HG02623 (cell line): Measurements from ENCODE around the gene SPATA12.

Experiments used
- ATAC-seq: cut with Tn5 transposase; IDR thresholded peaks from one replicate; pipeline ENCODE4 v1.9.1; 2021; ENCODE audit warnings: moderate library complexity; ENCODE audit not compliant: unreplicated experiment

Gene SPATA12

DNA sequence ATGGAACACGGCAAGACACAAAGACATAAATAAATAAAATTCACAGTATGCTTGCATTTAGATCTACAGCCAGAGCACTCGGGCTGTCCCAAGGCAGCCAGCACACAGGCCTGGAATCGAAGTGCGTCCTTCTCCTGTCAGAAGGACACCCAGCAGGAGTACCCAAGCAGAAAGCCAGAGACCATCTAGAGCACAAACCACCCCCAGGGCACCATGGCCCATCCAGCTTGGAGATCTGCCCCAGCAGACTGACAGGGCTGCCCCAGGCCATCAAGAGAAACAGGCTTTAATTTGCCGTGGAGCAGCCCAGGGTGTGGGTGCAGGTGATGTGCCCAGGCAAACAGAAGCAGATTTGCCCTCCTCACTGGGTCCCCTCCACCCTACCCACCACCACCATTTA, 7.8 kb upstream of the SPATA12 start:
- no peak for ATAC-seq

DNA sequence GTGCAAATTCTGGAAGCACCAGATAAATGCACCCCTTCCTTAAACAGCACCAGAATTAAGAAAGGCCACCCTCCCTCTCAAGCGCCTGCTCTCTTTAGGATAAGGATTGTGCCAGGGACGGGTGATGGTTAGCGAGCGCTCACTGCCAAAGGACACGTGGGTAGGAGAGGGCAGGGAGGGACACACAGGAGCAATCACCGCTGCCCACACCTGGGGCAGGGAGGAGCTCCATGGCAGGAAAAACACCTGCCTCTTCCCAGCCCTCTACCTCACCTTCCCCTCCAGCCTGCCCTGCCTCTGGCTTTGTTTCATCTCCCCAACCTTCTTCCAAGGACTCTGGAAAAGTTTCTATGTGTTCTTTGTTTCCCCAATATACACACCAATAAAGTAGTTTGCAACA, 7.3 kb upstream of the SPATA12 start:
- no peak for ATAC-seq

DNA sequence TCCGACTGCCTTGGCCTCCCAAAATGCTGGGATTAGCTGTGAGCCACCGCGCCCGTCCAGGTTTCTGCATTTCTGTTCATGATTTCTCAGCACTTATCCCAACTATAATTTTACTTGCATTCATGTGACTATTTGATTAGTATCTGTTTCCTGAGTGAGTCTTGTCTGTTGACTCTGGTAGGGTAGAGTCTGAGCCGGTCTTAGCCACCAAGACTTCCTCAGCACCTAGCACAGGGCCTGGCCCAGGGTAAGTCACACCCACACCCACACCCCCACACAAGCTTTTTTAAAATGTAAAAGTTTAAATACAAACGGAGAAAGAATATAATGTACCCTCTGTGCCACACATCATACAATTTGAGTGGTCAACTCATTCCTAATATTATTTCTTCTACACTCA, 3.1 kb upstream of the SPATA12 start:
- ATAC-seq, result no peak

DNA sequence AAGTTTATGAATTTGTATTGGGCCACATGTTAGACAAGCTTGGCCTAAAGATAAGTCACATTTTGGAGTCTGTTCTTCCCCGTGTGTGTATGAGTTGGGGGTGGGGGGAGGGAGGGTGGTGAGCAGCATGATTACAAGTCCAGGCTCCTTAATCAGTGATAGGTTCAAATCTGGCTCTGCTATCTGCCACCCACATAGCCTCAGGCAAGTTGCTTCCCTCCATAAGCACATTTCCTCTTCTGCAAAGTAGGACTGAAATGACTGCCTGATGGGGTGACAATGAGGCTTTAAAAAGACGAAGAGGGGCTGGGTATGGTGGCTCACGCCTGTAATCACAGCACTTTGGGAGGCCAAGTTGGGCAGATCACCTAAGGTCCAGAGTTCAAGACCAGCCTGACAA, 1.1 kb upstream of the SPATA12 start:
- no peak for ATAC-seq

DNA sequence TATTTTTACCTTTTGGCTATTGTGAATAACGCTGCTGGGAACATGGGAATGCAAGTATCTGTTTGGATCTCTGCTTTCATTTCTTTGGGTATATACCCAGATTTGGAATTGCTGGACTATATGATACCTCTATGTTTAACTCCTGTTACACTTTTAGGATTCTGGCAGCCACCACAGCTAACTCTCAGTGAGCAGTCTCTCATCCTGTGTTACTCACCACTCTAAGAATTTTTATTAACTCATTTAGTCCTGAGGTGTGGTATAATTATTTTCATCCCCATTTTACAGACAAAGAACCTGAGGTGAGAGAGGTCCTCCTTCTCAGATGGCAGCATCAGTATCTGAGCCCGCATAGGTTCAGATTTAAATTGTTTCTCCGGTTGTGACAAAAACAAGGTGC, 1.1 kb downstream of the SPATA12 start:
- no peak for ATAC-seq

DNA sequence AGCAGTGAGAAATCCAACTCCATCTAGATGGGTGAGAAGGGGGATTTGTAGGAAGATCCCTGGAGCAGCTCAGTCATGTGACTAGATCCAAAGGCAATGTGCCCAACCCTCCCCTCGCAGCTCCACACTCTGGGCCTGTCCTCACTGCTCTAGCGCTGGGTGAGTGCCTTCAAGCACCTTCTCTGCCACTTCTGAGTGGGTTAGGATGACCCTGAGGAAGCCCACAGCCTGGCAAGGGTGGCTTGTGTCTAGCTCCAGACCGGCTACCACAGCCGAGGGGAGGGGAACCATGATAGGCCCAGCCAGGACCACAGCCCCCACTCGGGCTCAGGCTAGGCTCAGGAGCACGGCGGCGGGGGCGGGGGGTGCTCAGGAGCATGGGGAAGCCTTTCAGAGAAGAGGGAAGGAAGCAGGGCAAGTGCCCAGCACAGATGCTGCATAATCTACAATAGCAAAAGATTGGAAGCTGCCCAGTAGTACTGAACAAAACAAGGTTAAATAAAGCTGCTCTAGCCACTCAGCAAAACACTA, 1.7 kb downstream of the SPATA12 start:
- no peak for ATAC-seq

DNA sequence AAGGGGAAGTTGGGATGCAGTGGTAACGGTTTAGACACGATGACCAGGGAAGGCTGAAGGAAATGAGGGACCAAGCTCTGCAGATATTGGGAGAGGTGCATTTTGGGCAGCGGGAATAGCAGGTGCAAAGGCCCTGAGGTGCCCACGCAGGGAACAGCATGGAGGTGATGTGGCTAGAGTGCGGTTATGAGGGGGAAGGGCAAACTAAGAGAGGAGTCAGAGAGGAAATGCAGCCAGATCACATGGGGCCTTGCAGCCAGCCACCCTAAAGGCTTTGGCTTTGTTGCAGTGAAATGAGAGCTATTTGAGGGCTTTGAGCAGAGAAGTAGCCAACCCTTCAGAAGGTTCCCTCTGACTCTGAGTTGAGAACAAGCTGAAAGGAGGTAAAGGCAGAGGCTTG, 2.6 kb downstream of the SPATA12 start:
- no peak for ATAC-seq

DNA sequence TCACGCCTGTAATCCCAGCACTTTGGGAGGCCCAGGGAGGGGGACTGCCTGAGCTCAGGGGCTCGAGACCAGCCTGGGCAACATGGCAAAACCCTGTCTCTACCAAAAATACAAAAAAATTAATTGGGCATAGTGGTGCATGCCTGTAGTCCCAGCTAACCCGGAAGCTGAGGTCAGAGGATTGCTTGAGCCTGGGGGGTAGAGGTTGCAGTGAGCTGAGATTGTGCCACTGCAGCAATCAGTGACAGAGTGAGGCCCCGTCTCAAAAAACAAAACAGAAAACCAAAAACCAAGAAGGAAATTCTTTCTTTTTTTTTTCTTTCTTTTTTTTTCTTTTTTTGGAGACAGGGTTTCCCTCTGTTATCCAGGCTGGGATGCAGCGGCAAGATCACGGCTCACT, 3.5 kb downstream of the SPATA12 start:
- ATAC-seq, result no peak

DNA sequence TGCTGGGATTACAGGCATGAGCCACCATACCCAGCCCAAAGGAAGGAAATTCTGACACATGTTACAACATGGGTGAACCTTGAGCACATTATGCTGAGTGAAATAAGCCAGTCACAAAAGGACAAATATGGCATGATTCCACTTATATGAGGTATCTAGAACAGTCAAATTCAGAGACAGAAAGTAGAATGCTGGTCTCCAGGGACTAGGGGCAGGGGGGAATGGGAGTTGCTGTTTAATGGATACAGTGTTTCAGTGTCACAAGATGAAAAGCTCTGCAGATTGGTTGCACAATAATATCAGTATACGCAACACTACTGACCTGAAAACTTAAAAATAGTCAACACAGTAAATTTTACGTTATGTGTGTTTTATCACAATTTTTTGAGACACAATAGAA, 4.1 kb downstream of the SPATA12 start:
- ATAC-seq, result no peak

DNA sequence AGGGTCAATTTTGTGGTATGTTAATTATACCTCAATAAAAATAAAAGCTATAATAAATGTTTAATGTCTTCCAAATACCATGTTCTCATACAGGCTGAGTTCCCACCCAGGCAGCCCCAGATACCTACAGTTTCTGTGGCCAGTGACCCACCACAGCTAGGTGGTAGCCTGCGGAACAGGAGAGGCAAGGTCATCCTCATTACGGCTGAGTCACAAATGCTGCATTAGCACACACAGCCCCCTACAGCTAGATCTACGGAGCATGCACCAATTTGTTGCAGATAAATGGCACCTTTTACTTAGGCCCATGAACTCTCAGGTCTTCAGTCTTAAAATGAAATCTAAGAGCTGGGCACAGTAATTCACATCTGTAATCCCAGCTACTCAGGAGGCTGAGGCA, 5.1 kb downstream of the SPATA12 start:
- no peak for ATAC-seq

DNA sequence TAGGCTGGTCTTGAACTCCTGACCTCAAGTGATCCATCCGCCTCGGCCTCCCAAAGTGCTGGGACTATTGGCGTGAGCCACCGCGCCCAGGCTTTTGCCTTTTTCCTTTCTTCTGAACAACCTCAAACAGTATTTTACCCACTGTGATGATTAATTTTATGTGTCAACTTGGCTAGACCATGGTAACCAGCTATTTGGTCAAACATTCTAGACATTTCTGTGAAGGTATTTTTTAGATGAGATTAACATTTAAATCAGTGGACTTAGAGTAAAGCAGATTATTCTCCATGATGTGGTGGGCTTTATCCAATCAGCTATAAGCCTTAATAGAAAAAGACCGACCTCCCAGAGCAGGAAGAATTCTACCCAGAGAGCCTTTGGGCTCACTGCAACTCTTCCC, 6.0 kb downstream of the SPATA12 start:
- ATAC-seq, result no peak

DNA sequence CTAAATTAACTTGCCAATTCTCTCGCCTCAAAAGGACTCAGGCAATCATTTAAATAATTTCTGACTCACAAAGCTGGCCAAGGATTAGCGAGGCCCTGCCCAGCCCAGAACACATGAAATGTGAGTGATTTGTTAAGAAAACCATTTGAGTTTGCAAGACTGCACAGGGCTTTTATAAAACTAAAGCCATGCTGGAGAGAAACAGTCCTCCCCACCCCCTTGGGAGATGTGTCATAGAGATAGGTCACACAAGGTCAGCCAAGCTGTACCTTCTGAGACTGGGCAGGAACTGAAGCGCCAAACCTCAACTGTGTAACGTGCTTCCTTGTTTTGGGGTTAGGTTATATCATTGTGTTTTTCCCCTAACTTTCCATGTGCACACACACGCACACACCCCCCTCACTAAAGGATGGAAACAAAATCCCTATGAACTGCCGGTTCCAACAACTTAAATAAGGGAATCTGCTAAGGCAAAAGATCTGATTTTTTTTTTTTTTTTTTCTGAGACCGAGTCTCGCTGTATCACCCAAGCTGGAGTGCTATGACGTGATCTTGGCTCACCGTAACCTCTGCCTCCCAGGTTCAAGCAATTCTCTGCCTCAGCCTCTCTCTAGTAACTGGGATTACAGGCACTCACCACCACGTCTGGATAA, 8.1 kb downstream of the SPATA12 start:
- ATAC-seq, result peak; percentile 98

DNA sequence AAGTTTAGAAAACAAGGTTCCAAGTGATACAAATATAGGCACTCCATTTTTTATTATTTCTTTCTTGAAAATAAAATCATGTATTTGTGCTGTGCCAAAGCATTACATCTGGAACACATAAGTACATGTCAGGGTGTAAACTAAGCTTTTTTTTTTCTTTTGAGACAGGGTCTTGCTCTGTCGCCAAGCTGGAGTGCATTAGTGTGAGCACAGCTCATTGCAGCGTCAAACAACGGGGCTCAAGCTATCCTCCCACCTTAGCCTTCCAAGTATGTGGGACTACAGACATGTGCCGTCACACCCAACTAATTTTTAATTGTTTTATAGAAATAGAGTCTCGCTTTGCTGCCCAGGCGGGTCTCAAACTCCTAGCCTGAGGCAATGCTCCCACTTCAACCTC, 9.0 kb downstream of the SPATA12 start:
- ATAC-seq, result no peak

DNA sequence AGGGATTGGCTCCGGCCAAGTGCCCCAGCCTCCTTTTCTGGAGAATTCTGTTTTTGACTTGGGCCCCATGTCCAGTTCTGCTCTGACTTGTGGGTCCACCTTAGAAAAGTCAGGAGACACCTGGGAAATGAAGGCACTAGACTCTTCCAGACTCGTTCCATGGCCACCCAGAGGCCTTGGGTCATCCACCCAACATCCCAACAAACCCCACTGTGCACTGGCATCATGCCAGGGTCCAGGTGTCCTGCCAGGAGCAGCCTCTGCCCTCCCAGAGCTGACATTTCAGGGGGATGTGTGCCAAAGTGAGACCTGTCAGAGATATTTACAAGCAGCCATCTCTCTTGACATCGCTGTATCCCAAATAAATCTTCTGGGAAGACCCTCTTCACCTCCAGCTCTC, 13.2 kb downstream of the SPATA12 start:
- ATAC-seq, result no peak

DNA sequence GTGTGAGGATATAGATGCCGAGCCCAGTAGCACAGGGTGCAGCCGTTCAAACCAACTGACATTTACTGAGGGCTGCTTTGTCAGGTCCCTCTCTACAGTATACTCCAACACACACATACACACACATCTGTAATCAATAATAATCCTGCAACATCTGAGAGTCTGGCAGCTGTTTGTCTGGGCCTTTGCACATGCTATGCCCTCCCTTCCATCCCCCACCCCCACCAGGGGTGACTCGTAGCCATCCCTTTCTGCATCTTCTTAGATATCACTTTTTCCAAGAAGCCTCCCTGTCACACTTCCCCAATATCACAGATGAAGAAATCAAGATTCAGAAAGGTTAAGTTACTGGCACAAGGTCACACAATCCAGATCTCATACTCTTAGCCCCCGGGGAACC, 13.7 kb downstream of the SPATA12 start:
- no peak for ATAC-seq

DNA sequence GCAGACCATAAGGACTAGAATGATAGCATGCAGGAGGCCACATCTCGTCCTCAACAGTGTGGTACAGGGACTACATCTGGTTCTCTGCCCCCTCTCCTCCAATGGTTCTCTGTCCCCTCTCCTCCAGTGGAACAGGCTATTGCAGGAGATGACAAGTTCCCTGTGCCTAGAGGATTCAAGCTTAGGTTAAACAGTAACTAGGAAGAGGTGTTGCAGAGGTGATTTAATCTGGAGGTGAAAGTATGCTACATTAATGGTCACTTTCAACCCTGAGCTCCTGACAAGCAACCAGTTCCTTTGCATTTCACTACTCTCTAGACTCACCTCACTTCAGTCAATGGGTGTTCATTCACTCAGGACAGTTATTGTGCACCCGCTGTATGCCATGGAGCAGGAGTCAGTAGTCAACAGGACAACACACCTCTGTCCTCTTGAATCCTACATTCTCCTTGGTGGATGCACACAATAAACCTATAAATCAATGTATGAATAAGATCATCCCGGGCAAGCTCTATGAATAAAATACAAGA, 16.0 kb downstream of the SPATA12 start:
- no peak for ATAC-seq

DNA sequence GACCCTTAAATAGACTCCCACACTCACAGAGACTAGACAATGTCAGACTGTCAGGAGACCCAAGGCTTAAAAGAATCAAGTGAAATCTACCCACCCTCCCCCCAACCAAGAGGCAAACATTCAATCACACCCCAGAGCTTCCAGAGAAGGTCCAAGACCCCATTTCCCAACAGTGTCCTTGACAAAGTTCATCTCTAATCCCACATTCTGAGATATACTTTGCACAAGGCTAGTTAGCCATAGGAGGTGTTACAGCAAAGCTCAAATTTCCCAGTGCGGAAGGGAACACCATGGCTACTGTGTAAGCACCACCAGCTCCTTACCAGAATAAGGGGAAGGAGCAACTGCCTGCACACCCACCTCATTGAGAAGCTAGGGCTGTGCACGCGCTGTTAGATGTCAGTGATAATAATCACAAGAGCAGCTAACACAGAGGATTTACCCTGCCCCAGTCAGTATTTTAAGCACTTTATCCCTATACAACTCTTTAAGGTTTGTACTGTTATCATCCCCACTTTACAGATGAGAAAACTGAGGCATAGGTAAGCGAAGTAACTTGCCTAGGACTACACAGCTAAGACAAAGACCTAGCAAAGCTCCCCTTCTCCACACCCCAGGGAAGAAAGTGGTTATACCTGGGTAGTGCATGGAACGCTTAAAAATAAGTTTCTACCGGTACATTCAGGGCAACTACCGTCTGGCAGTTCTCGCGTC, 17.3 kb downstream of the SPATA12 start:
- no peak for ATAC-seq

DNA sequence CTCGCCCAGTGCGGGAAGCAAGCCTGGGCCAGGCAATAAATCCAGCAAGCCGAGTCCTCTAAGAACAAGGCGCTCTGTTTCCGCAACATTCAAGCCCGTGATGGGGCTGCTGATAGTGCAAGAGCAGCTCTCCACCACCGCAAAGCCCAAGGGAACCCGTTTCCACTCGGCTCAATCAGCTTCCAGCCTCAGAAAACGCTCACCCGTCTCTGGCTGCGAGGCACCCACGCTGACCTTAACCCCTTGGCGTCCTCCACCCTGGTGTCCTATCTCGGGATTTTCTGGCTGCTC, 17.8 kb downstream of the SPATA12 start:
- ATAC-seq, result no peak

DNA sequence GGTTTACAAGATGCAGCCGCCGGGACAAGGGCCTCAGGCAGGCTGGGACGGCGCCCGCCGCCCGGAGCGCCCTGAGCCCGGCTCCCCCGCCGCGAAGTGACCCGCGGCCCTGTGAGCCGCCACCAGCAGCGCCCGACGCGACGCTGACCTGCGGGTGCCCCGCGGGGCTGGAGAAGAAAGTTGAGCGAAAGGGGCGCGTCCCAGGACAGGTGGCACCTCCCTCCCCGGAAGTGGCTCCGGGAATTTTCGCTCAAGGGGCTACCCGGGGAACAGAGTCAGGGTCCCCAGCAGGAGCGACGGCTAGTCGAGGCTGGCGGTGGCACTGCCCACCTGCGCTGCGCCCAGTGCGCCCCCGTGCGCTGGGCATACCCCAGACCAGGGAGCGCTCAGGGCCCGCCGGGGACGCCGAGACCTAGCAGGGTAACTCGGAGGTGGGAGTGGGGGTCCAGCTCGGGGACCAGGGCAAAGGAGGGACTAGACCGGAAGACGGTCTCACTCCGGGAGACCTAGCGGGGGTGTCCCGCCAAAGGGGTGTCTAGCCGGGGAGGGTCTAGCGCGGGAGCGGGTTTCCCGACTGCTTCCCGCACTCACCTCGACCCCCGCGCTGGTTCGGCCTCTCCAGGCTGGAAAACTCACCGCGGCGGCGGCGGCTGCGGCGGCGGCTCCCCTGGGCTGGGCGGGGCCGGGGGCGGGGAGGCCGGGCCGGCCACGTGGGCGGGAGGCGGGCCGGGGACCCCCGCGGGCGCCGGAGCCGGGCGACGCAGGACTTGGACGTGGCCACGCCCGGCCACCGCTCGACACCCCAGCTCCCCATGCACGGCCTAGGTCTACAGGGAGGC, 18.4 kb downstream of the SPATA12 start:
- ATAC-seq, result no peak

DNA sequence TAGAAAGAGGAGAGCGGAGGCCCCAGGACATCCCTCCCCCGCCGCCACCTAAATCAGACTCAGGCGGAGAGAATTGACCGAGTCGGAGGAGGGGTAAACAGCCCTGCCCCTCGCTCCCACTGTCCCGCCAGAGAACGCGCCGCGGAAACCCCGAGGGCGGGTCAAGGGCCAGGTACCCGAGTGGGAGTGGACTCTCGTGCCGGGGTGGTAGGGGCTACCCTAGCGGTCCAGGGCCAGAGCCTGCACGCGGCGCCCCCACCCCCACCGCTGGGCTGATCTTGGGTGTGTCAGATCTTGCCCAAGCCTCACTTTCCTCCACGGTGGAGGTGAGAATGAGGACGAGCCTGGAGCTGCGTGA, 19.0 kb downstream of the SPATA12 start:
- no peak for ATAC-seq

DNA sequence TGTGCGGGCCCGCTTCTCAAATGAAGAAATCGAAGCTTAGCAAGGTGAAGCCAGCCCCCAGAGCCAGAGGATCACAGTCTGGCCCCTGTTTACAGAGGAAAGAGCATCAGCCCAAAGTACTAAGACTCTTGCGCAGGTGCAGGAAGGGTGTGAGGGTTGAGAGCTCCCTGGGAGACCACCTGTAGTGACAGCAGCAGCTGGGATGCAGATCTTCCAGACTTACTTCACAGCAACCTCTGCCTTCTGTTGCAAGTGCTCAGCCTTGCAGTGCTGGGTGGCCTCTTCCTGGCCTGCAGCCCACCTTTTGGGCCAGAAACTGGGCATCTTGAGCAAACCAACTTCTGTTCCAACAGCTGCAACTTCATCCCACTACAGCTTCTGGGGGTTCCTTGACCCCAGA, 19.7 kb downstream of the SPATA12 start:
- ATAC-seq, result no peak

DNA sequence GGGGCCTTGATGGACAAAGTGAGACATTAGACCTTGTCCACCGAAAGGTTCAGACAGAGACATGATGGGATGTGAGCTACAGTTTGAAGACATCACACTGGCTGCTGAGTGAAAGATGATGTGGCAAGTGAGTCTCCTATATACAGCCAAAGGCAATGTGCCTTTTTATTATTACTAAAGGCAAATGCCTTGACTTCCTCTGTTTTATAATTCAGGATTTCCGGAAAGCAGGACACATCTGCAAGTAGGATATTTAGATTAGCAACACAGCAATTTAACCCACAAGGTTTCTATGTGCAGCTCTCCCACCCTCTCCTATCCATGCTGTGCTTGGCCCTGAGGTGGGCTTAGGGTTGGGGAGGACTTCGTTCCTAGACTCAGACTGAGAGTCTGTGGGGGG, 20.7 kb downstream of the SPATA12 start:
- no peak for ATAC-seq
